ENCODE measurements around the gene PMIS2.

Gene PMIS2

GRCh38 chr19:35545001-35545854 is 40.7 kb upstream of the PMIS2 start, which contains the start of gene TMEM147 (continued):
- no peak for TF ChIP-seq ZNF426 (tag by site-specific recombination; IDR thresholded peaks at IDR 0.05)
- no peak for TF ChIP-seq ZNF211 (tag by site-specific recombination; IDR thresholded peaks at IDR 0.05; ENCODE audit: low read depth)
- no peak for TF ChIP-seq ZNF621 (tag by site-specific recombination; IDR thresholded peaks at IDR 0.05)
- no peak for TF ChIP-seq ZNF274 (IDR thresholded peaks at IDR 0.05; ENCODE audit: low read length)
- no peak for TF ChIP-seq ZNF274 (tag by site-specific recombination; IDR thresholded peaks at IDR 0.05; ENCODE audit: borderline replicate concordance)
- peak; percentile 85; the same call in 1 of the 2 replicates for TF ChIP-seq ZNF501 (tag by site-specific recombination; IDR thresholded peaks at IDR 0.05)
- TF ChIP-seq ZNF239 (tag by site-specific recombination; IDR thresholded peaks at IDR 0.05), result no peak
- TF ChIP-seq GFI1B (tag by site-specific recombination; IDR thresholded peaks at IDR 0.05), result peak; percentile 34; the same call in 1 of the 2 replicates
- TF ChIP-seq ZNF843 (tag by site-specific recombination; IDR thresholded peaks at IDR 0.05), result peak; percentile 45
- TF ChIP-seq ATF2 (tag by site-specific recombination; IDR thresholded peaks at IDR 0.05; ENCODE audit: low read depth), result peak; percentile 95
- peak; percentile 82; the same call in 1 of the 2 replicates for TF ChIP-seq ZNF2 (tag by site-specific recombination; IDR thresholded peaks at IDR 0.05)
- TF ChIP-seq, protein P1, sequence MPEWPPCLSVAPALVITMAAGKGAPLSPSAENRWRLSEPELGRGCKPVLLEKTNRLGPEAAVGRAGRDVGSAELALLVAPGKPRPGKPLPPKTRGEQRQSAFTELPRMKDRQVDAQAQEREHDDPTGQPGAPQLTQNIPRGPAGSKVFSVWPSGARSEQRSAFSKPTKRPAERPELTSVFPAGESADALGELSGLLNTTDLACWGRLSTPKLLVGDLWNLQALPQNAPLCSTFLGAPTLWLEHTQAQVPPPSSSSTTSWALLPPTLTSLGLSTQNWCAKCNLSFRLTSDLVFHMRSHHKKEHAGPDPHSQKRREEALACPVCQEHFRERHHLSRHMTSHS (tag by site-specific recombination; IDR thresholded peaks at IDR 0.05), result 0 out of 2 replicates have a peak, but pooled peaks have one; percentile 4
- TF ChIP-seq SP2 (tag by site-specific recombination; IDR thresholded peaks at IDR 0.05), result peak; percentile 89
- TF ChIP-seq ZBTB8A (tag by site-specific recombination; IDR thresholded peaks at IDR 0.05), result peak; percentile 98
- TF ChIP-seq ZNF707 (tag by site-specific recombination; IDR thresholded peaks at IDR 0.05), result no peak
- peak; percentile 88 for TF ChIP-seq YY1 (tag by site-specific recombination; IDR thresholded peaks at IDR 0.05)
- TF ChIP-seq KLF17 (tag by site-specific recombination; IDR thresholded peaks at IDR 0.05), result peak; percentile 94
- TF ChIP-seq, protein P2, sequence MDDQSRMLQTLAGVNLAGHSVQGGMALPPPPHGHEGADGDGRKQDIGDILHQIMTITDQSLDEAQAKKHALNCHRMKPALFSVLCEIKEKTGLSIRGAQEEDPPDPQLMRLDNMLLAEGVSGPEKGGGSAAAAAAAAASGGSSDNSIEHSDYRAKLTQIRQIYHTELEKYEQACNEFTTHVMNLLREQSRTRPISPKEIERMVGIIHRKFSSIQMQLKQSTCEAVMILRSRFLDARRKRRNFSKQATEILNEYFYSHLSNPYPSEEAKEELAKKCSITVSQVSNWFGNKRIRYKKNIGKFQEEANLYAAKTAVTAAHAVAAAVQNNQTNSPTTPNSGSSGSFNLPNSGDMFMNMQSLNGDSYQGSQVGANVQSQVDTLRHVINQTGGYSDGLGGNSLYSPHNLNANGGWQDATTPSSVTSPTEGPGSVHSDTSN (CRISPR knock-in tag; IDR thresholded peaks at IDR 0.05), result peak; percentile 77; the same call in 1 of the 2 replicates
- TF ChIP-seq, protein P3, sequence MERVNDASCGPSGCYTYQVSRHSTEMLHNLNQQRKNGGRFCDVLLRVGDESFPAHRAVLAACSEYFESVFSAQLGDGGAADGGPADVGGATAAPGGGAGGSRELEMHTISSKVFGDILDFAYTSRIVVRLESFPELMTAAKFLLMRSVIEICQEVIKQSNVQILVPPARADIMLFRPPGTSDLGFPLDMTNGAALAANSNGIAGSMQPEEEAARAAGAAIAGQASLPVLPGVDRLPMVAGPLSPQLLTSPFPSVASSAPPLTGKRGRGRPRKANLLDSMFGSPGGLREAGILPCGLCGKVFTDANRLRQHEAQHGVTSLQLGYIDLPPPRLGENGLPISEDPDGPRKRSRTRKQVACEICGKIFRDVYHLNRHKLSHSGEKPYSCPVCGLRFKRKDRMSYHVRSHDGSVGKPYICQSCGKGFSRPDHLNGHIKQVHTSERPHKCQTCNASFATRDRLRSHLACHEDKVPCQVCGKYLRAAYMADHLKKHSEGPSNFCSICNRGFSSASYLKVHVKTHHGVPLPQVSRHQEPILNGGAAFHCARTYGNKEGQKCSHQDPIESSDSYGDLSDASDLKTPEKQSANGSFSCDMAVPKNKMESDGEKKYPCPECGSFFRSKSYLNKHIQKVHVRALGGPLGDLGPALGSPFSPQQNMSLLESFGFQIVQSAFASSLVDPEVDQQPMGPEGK (tag by site-specific recombination; IDR thresholded peaks at IDR 0.05), result peak; percentile 96
- TF ChIP-seq ZNF48 (tag by site-specific recombination; IDR thresholded peaks at IDR 0.05), result no peak
- peak; percentile 77 for TF ChIP-seq GLIS1 (tag by site-specific recombination; IDR thresholded peaks at IDR 0.05)
- TF ChIP-seq, protein P4, sequence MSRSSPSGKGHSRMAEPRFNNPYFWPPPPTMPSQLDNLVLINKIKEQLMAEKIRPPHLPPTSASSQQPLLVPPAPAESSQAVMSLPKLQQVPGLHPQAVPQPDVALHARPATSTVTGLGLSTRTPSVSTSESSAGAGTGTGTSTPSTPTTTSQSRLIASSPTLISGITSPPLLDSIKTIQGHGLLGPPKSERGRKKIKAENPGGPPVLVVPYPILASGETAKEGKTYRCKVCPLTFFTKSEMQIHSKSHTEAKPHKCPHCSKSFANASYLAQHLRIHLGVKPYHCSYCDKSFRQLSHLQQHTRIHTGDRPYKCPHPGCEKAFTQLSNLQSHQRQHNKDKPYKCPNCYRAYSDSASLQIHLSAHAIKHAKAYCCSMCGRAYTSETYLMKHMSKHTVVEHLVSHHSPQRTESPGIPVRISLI (tag by site-specific recombination; IDR thresholded peaks at IDR 0.05), result no peak
- TF ChIP-seq, protein P5, sequence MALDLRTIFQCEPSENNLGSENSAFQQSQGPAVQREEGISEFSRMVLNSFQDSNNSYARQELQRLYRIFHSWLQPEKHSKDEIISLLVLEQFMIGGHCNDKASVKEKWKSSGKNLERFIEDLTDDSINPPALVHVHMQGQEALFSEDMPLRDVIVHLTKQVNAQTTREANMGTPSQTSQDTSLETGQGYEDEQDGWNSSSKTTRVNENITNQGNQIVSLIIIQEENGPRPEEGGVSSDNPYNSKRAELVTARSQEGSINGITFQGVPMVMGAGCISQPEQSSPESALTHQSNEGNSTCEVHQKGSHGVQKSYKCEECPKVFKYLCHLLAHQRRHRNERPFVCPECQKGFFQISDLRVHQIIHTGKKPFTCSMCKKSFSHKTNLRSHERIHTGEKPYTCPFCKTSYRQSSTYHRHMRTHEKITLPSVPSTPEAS (tag by site-specific recombination; IDR thresholded peaks at IDR 0.05), result no peak
- TF ChIP-seq, protein P6, sequence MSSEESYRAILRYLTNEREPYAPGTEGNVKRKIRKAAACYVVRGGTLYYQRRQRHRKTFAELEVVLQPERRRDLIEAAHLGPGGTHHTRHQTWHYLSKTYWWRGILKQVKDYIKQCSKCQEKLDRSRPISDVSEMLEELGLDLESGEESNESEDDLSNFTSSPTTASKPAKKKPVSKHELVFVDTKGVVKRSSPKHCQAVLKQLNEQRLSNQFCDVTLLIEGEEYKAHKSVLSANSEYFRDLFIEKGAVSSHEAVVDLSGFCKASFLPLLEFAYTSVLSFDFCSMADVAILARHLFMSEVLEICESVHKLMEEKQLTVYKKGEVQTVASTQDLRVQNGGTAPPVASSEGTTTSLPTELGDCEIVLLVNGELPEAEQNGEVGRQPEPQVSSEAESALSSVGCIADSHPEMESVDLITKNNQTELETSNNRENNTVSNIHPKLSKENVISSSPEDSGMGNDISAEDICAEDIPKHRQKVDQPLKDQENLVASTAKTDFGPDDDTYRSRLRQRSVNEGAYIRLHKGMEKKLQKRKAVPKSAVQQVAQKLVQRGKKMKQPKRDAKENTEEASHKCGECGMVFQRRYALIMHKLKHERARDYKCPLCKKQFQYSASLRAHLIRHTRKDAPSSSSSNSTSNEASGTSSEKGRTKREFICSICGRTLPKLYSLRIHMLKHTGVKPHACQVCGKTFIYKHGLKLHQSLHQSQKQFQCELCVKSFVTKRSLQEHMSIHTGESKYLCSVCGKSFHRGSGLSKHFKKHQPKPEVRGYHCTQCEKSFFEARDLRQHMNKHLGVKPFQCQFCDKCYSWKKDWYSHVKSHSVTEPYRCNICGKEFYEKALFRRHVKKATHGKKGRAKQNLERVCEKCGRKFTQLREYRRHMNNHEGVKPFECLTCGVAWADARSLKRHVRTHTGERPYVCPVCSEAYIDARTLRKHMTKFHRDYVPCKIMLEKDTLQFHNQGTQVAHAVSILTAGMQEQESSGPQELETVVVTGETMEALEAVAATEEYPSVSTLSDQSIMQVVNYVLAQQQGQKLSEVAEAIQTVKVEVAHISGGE (tag by site-specific recombination; conservative IDR thresholded peaks at IDR 0.05; ENCODE audit: low read depth), result peak; percentile 92
- TF ChIP-seq ZNF654 (tag by site-specific recombination; IDR thresholded peaks at IDR 0.05; ENCODE audit: low read depth), result no peak
- TF ChIP-seq ZNF37A (tag by site-specific recombination; IDR thresholded peaks at IDR 0.05), result no peak
- no peak for TF ChIP-seq ZNF350 (tag by site-specific recombination; IDR thresholded peaks at IDR 0.05)
